Esophagus muscularis mucosa (tissue), 4 donors: ENCODE results near the gene CDH4. TPM values are rescaled to one million over a fixed set of nuclear protein-coding genes. Genes with fewer than 3 reads are reported as not detected.

Experiments
- DNase-seq: peaks from one replicate; pipeline ENCODE4 v3.0.0-alpha.2; 2017; ENCODE audit errors: extremely low spot score
- H3K27ac ChIP-seq, 4 donors: fragments of 200-600 bp; sonication (generic); replicated peaks in 1 of 4; 1 replicate in 3 of 4; 2 replicates in 1 of 4; pipeline ENCODE4 v1.5.1; 2016 to 2019; ENCODE audit warnings: mild to moderate bottlenecking in 1 of 4
- H3K27me3 ChIP-seq, 4 donors: fragments of 200-600 bp; sonication (generic); one replicate each; pipeline versions ENCODE4 v1.5.1 to v1.6.0; 2016 to 2019
- H3K36me3 ChIP-seq, 4 donors: fragments of 200-600 bp; sonication (generic); one replicate each; pipeline ENCODE4 v1.5.1; 2016 to 2019
- H3K4me1 ChIP-seq, 4 donors: fragments of 200-600 bp; sonication (generic); one replicate each; pipeline ENCODE4 v1.5.1; 2016 to 2019
- H3K4me3 ChIP-seq, 4 donors: fragments of 200-600 bp; sonication (generic); 1 replicate in 2 of 4; 2 replicates in 2 of 4; pipeline ENCODE4 v1.5.1; 2016 to 2019; ENCODE audit warnings: mild to moderate bottlenecking in 4 of 4, moderate library complexity in 1 of 4
- H3K9me3 ChIP-seq, 4 donors: fragments of 200-600 bp; sonication (generic); 1 replicate in 3 of 4; 2 replicates in 1 of 4; pipeline ENCODE4 v1.5.1; 2016 to 2019
- CTCF ChIP-seq, 3 experiments: fragments of 200-600 bp in 2 of 3; fragments of 450-650 bp in 1 of 3; sonication (generic) in 2 of 3; IDR thresholded peaks; one replicate each; pipeline ENCODE4 v1.5.1; 2017 to 2019; ENCODE audit warnings: antibody characterized with exemption in 3 of 3, mild to moderate bottlenecking in 2 of 3, moderate library complexity in 1 of 3
- EP300 ChIP-seq: sonication (generic); formaldehyde crosslinking; IDR thresholded peaks from one replicate; pipeline ENCODE4 v1.6.1; 2017; ENCODE audit warnings: antibody characterized with exemption
- POLR2A ChIP-seq: fragments of 450-650 bp; IDR thresholded peaks from one replicate; pipeline ENCODE4 v1.6.1; 2017; ENCODE audit warnings: antibody characterized with exemption, moderate library complexity, mild to moderate bottlenecking, low read depth
- POLR2AphosphoS5 ChIP-seq, 2 donors: sonication (generic); formaldehyde crosslinking; IDR thresholded peaks; one replicate each; pipeline ENCODE4 v1.6.1; 2017; ENCODE audit warnings: antibody characterized with exemption in 2 of 2
- WGBS: methylation state at CpG from one replicate; pipeline ENCODE4 v1.1.5; 2018; 5-methylcytosine and 5-hydroxymethylcytosine counted together
- intact Hi-C: fragments of 100-400 bp; cut with DNase I; formaldehyde crosslinking; loops from one replicate; pipeline ENCODE4 v1.15.1; 2023
- total RNA-seq, 4 donors: library from RNA; depleted of rRNA; stranded (reverse); fragments of >200 nt; gene quantifications; one replicate each; pipeline versions ENCODE4 v1.1.0 to v1.2.1, GENCODE V29; 2016

CDH4 gene
- total RNA-seq, 4 donors from 2014 or later = 0.42 to 1.3 (median 0.48) TPM

GRCh38 chr20:61733891-61734732 is 482.1 kb downstream of the CDH4 start:
- H3K27ac ChIP-seq = no peak overlapping the region
- WGBS = 66% methylated on average over 27 of the region's 28 CpGs
- H3K4me1 ChIP-seq = no peaks in the 10 kb centered on the region
- H3K27me3 ChIP-seq = peaks cover 0 to 82% (median 0%) of the 10 kb centered on the region in 4 donors
- H3K36me3 ChIP-seq = no peaks in the 10 kb centered on the region
- TF ChIP-seq CTCF (IDR thresholded peaks at IDR 0.05) (no peak), POLR2AphosphoS5 (IDR thresholded peaks at IDR 0.05) (no peak), EP300 (no peak), POLR2A (no peak)
- H3K4me3 ChIP-seq = no peak overlapping the region
- DNase-seq = no peak
- intact Hi-C loops = no loop called here
- no peaks in the 10 kb centered on the region for H3K9me3 ChIP-seq

- Histone ChIP-seq H3K4me1 (no peaks in the 10 kb centered on the region), H3K36me3 (no peaks in the 10 kb centered on the region), H3K9me3 (no peaks in the 10 kb centered on the region), H3K4me3 (no peak overlapping the region), H3K27ac (no peak overlapping the region), H3K27me3 (peaks cover 0 to 85% (median 0%) of the 10 kb centered on the region in 4 donors)
- WGBS = 67% methylated on average over 21 of the region's 26 CpGs
- intact Hi-C loops = no loop called here
- no peak for DNase-seq
- TF ChIP-seq POLR2AphosphoS5 (IDR thresholded peaks at IDR 0.05) = no peak
- no peak for TF ChIP-seq POLR2A
- TF ChIP-seq CTCF (IDR thresholded peaks at IDR 0.05) = no peak
- TF ChIP-seq EP300 = no peak
These were observed 482.9 kb downstream of the CDH4 start for GRCh38 chr20:61734733-61735502.

GRCh38 chr20:61735503-61735785 is 483.4 kb downstream of the CDH4 start:
- intact Hi-C loops = no loop called here
- H3K4me1 ChIP-seq = no peaks in the 10 kb centered on the region

GRCh38 chr20:61736001-61736635 is 484.1 kb downstream of the CDH4 start:
- Histone ChIP-seq H3K9me3 (no peaks in the 10 kb centered on the region), H3K27ac (no peak overlapping the region), H3K36me3 (no peaks in the 10 kb centered on the region), H3K4me1 (no peaks in the 10 kb centered on the region), H3K4me3 (no peak overlapping the region), H3K27me3 (peaks cover 0 to 81% (median 0%) of the 10 kb centered on the region in 4 donors)
- TF ChIP-seq POLR2AphosphoS5 (IDR thresholded peaks at IDR 0.05) (no peak), POLR2A (no peak), CTCF (IDR thresholded peaks at IDR 0.05) (no peak), EP300 (no peak)
- intact Hi-C loops = no loop called here
- DNase-seq = no peak
- 60% methylated on average over 10 of the region's 10 CpGs for WGBS

More at GRCh38 chr20:61735503-61735785, 483.4 kb downstream of the CDH4 start:
- Histone ChIP-seq H3K27ac (no peak overlapping the region), H3K27me3 (peaks cover 0 to 84% (median 0%) of the 10 kb centered on the region in 4 donors), H3K4me3 (no peak overlapping the region), H3K9me3 (no peaks in the 10 kb centered on the region), H3K36me3 (no peaks in the 10 kb centered on the region)
- 71% methylated on average over 8 of the region's 11 CpGs for WGBS
- DNase-seq = no peak
- TF ChIP-seq CTCF (IDR thresholded peaks at IDR 0.05) (no peak), POLR2AphosphoS5 (IDR thresholded peaks at IDR 0.05) (no peak), EP300 (no peak), POLR2A (no peak)
